Osteocyte (in vitro differentiated cells): Measurements from ENCODE around the gene EXOC6B. TPM values are rescaled to one million over a fixed set of nuclear protein-coding genes. Genes with fewer than 3 reads are reported as not detected.

Experiments used
- DNase-seq: peaks from one replicate; pipeline ENCODE4 v3.0.0; 2021; ENCODE audit warnings: mixed read lengths; ENCODE audit not compliant: unreplicated experiment; ENCODE audit errors: extremely low spot score
- H3K27ac Mint-ChIP-seq: one replicate; pipeline ENCODE4 v1.8.0; 2021; ENCODE audit warnings: mild to moderate bottlenecking, mixed read lengths; ENCODE audit not compliant: unreplicated experiment
- H3K27me3 Mint-ChIP-seq: one replicate; pipeline ENCODE4 v1.8.0; 2021; ENCODE audit warnings: mixed read lengths; ENCODE audit not compliant: unreplicated experiment
- H3K36me3 Mint-ChIP-seq: one replicate; pipeline ENCODE4 v1.8.0; 2021; ENCODE audit warnings: mixed read lengths; ENCODE audit not compliant: unreplicated experiment
- H3K4me1 Mint-ChIP-seq: one replicate; pipeline ENCODE4 v1.8.0; 2021; ENCODE audit warnings: mixed read lengths; ENCODE audit not compliant: unreplicated experiment
- H3K4me3 Mint-ChIP-seq: one replicate; pipeline ENCODE4 v1.8.0; 2021; ENCODE audit warnings: mild to moderate bottlenecking, moderate library complexity, mixed read lengths; ENCODE audit not compliant: unreplicated experiment
- H3K9me3 Mint-ChIP-seq: one replicate; pipeline ENCODE4 v1.8.0; 2021; ENCODE audit warnings: mixed read lengths; ENCODE audit not compliant: unreplicated experiment
- CTCF ChIP-seq: fragments of 200-600 bp; sonication (generic); IDR thresholded peaks from 2 replicates; pipeline ENCODE4 v1.5.0; 2021; ENCODE audit warnings: antibody characterized with exemption, mild to moderate bottlenecking, moderate library complexity
- total RNA-seq: library from RNA; stranded (reverse); gene quantifications from 2 replicates; pipeline ENCODE4 v1.2.1, GENCODE V29; 2021

The EXOC6B gene
- total RNA-seq, 1 donor from 2014 or later, result 33.8 TPM

GRCh38 chr2:72718876-72719275 is 107.0 kb downstream of the EXOC6B start:
- Mint-ChIP-seq H3K36me3 (peaks cover 8% of the 10 kb centered on the region), H3K4me1 (peaks cover 32% of the 10 kb centered on the region), H3K4me3 (no peak overlapping the region), H3K27me3 (no peaks in the 10 kb centered on the region), H3K9me3 (no peaks in the 10 kb centered on the region), H3K27ac (no peak overlapping the region)
- no peak for DNase-seq
- no peak for TF ChIP-seq CTCF

GRCh38 chr2:72716601-72717000 is 109.2 kb downstream of the EXOC6B start:
- no peak overlapping the region for H3K27ac Mint-ChIP-seq
- no peak for DNase-seq
- no peaks in the 10 kb centered on the region for H3K9me3 Mint-ChIP-seq
- peaks cover 12% of the 10 kb centered on the region for H3K4me1 Mint-ChIP-seq
- no peak for TF ChIP-seq CTCF
- H3K36me3 Mint-ChIP-seq, result peaks cover 13% of the 10 kb centered on the region
- H3K27me3 Mint-ChIP-seq, result no peaks in the 10 kb centered on the region
- no peak overlapping the region for H3K4me3 Mint-ChIP-seq

GRCh38 chr2:72713857-72714256 is 112.0 kb downstream of the EXOC6B start:
- DNase-seq, result no peak
- no peak overlapping the region for H3K27ac Mint-ChIP-seq
- no peaks in the 10 kb centered on the region for H3K27me3 Mint-ChIP-seq
- H3K9me3 Mint-ChIP-seq, result no peaks in the 10 kb centered on the region
- peaks cover 12% of the 10 kb centered on the region for H3K36me3 Mint-ChIP-seq
- H3K4me3 Mint-ChIP-seq, result no peak overlapping the region
- TF ChIP-seq CTCF, result no peak
- H3K4me1 Mint-ChIP-seq, result peaks cover 6% of the 10 kb centered on the region

DNA sequence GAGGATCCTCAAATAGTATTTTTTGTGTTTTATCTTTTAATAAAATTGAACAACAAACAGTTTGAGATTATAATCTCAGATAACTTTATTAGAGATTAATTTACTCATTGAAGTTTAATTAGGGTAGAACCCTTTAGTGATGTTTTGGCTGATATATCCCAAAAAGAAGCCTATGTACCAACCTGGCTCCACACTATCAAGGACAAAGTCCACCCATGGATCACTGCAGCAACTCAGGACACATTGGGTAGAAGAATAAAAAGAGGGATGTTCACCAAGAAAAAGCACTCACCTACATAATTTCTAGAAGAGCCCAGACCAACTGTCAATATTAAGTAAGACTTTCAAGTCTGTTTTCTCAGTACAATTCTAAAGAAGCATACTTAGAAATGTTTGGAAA is 112.9 kb downstream of the EXOC6B start:
- Mint-ChIP-seq H3K27me3 (no peaks in the 10 kb centered on the region), H3K4me3 (no peak overlapping the region), H3K9me3 (no peaks in the 10 kb centered on the region), H3K27ac (no peak overlapping the region), H3K4me1 (no peaks in the 10 kb centered on the region), H3K36me3 (peaks cover 11% of the 10 kb centered on the region)
- no peak for DNase-seq
- no peak for TF ChIP-seq CTCF

DNA sequence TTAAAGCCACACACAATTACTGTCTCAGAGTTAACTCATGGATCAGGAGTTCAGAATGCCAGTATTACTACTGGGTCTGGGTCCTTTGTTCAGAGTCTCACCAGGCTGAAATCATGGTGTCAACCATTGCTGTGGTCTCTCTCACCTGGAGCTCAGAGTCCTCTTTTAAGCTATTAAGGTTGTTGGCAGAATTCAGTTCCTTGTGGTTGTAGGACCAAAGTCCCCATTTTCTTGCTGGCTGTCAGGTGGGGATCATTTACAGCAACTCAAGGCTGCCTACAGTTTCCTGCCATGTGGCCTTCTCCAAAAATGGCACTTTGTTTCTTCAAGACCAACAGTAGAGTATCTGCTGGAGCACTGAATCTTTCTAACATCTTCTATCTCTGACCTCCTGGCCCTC is 113.5 kb downstream of the EXOC6B start:
- H3K4me1 Mint-ChIP-seq, result no peaks in the 10 kb centered on the region
- H3K27me3 Mint-ChIP-seq, result no peaks in the 10 kb centered on the region
- DNase-seq, result no peak
- TF ChIP-seq CTCF, result no peak
- H3K9me3 Mint-ChIP-seq, result no peaks in the 10 kb centered on the region
- peaks cover 6% of the 10 kb centered on the region for H3K36me3 Mint-ChIP-seq
- no peak overlapping the region for H3K27ac Mint-ChIP-seq
- no peak overlapping the region for H3K4me3 Mint-ChIP-seq
